ENCODE data around the gene THOC3. TPM values are rescaled to one million over a fixed set of nuclear protein-coding genes. Genes with fewer than 3 reads are reported as not detected.
"Not testable (repeated sequence)": the region's sequence is repeated elsewhere in the genome, so short reads cannot be mapped to it uniquely, and the experiment has no call there.

Gene THOC3
- total and polyA plus RNA-seq, 2 donors (not counting 3 experiments of a cell fraction or from before 2014, with no cell fraction given): 55.2 to 66.3 TPM

DNA sequence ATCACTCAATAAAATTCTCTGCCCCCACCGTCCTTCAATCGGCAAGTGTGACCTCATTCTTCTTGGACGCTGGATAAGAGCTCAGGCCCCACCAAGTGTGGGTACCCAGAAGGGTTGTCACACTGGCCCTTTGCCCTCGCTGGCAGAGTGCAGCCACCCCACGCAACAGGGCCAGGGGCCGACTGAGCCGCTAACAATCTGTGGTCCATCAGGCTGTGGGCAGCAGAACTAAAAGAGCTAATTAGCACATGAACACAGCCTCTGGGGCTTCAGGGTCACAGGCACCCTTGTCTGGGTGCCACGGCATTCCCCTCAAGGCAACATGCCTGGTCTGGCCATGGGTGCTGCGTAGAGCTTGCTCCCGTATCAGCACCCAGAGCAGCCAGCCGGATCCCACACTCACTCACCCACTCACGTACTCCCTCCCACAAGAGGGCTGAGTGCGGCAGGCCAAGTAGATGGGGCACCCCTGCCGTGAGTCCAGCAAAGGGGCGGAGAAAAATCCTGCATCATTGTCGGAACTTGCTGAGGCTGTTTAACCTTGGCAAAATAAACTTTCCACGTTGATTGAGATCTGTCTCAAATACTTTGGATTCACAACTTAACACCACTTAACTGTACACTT is 11.4 kb upstream of the THOC3 start:
- H3K9me3 ChIP-seq (replicated peaks; ENCODE audit: control insufficient read depth, insufficient read depth, low read length); H3K4me3 ChIP-seq (replicated peaks in 1 of 3; ENCODE audit: insufficient read depth in 1 of 3, low read depth in 1 of 3, low read length in 3 of 3); H2AFZ ChIP-seq (ENCODE audit: low read depth, low read length); H3K79me2 ChIP-seq (ENCODE audit: control insufficient read depth, insufficient read depth, low read length); H3K4me1 ChIP-seq (ENCODE audit: control insufficient read depth, extremely low read depth, insufficient read depth, low read length); H3K27me3 ChIP-seq (ENCODE audit: control insufficient read depth in 2 of 2, insufficient read depth in 2 of 2, low read length in 2 of 2); H4K20me1 ChIP-seq (replicated peaks; ENCODE audit: control insufficient read depth, extremely low read depth, insufficient read depth, low read length); H3K9me1 ChIP-seq (replicated peaks; ENCODE audit: control insufficient read depth, extremely low read depth, insufficient read depth, low read length); DNase-seq (ENCODE audit: low read depth, low spot score); intact Hi-C loops (cut with micrococcal nuclease); dilution Hi-C loops (cut with MboI; ENCODE audit: extremely low pct_ligation_motif_present, low sequenced_read_pairs); CTCF ChIA-PET; BruUV-seq (replicated peaks); H3K4me2 ChIP-seq (ENCODE audit: insufficient read depth, low read length); H3K9ac ChIP-seq (replicated peaks; ENCODE audit: extremely low read depth, insufficient read depth, low read length); H3K27ac ChIP-seq (ENCODE audit: insufficient read depth, low read depth, low read length); FAIRE-seq; POLR2A ChIA-PET; H3K36me3 ChIP-seq (ENCODE audit: control insufficient read depth in 2 of 2, extremely low read depth in 1 of 2, insufficient read depth in 2 of 2, low read length in 2 of 2): not testable (repeated sequence)

DNA sequence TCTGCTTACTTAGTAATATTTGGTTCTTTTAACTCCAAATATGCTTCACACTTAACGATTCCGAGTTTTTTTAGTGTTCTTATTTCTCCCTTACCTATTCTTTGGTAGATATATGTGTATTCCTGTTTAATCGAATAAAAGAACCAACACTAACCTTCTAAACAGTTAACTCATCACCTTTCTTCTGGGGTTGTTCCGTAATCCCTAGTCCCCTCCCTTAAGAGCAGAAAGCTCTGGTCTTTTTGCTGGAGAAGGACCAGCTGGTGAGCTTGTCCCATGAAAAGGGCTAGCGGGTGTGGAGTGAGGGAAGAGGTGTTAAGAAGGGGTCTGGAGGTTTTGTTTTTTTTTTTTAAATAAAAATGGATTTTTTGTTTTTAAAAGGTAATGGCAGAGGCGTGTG is 266 bp upstream of the THOC3 start:
- H2AFZ ChIP-seq (ENCODE audit: low read depth, low read length); H3K79me2 ChIP-seq (ENCODE audit: control insufficient read depth, insufficient read depth, low read length); BruUV-seq (replicated peaks); CTCF ChIA-PET; H3K9ac ChIP-seq (replicated peaks; ENCODE audit: extremely low read depth, insufficient read depth, low read length); FAIRE-seq; H3K27me3 ChIP-seq (ENCODE audit: control insufficient read depth in 2 of 2, insufficient read depth in 2 of 2, low read length in 2 of 2); H3K36me3 ChIP-seq (ENCODE audit: control insufficient read depth in 2 of 2, extremely low read depth in 1 of 2, insufficient read depth in 2 of 2, low read length in 2 of 2); H3K27ac ChIP-seq (ENCODE audit: insufficient read depth, low read depth, low read length); H3K9me1 ChIP-seq (replicated peaks; ENCODE audit: control insufficient read depth, extremely low read depth, insufficient read depth, low read length); H3K4me2 ChIP-seq (ENCODE audit: insufficient read depth, low read length); DNase-seq (ENCODE audit: low read depth, low spot score); H3K4me1 ChIP-seq (ENCODE audit: control insufficient read depth, extremely low read depth, insufficient read depth, low read length); intact Hi-C loops (cut with micrococcal nuclease); dilution Hi-C loops (cut with MboI; ENCODE audit: extremely low pct_ligation_motif_present, low sequenced_read_pairs); H3K9me3 ChIP-seq (replicated peaks; ENCODE audit: control insufficient read depth, insufficient read depth, low read length); H3K4me3 ChIP-seq (replicated peaks in 1 of 3; ENCODE audit: insufficient read depth in 1 of 3, low read depth in 1 of 3, low read length in 3 of 3); POLR2A ChIA-PET; H4K20me1 ChIP-seq (replicated peaks; ENCODE audit: control insufficient read depth, extremely low read depth, insufficient read depth, low read length): not testable (repeated sequence)

DNA sequence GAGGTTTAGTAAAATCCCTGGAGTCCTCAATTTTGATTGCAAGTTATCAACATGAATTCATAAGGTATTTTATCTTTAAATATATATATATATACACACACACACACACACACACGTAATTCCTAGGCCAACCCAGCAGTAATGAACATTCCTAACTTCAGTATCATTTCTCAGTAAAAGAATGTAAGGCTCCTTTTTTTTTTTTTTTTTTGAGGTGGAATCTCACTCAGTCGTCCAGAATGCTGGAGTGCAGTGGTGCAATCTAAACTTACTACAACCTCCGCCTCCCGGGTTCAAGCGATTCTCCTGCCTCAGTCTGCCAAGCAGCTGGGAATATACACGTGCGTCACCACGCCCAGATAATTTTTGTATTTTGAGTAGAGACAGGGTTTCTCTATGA is 5.8 kb downstream of the THOC3 start:
- H3K9me3 ChIP-seq (replicated peaks; ENCODE audit: control insufficient read depth, insufficient read depth, low read length); H2AFZ ChIP-seq (ENCODE audit: low read depth, low read length); H3K4me1 ChIP-seq (ENCODE audit: control insufficient read depth, extremely low read depth, insufficient read depth, low read length); intact Hi-C loops (cut with micrococcal nuclease); H4K20me1 ChIP-seq (replicated peaks; ENCODE audit: control insufficient read depth, extremely low read depth, insufficient read depth, low read length); H3K9me1 ChIP-seq (replicated peaks; ENCODE audit: control insufficient read depth, extremely low read depth, insufficient read depth, low read length); BruUV-seq (replicated peaks); H3K27ac ChIP-seq (ENCODE audit: insufficient read depth, low read depth, low read length); DNase-seq (ENCODE audit: low read depth, low spot score); H3K36me3 ChIP-seq (ENCODE audit: control insufficient read depth in 2 of 2, extremely low read depth in 1 of 2, insufficient read depth in 2 of 2, low read length in 2 of 2); CTCF ChIA-PET; H3K9ac ChIP-seq (replicated peaks; ENCODE audit: extremely low read depth, insufficient read depth, low read length); FAIRE-seq; H3K27me3 ChIP-seq (ENCODE audit: control insufficient read depth in 2 of 2, insufficient read depth in 2 of 2, low read length in 2 of 2); H3K79me2 ChIP-seq (ENCODE audit: control insufficient read depth, insufficient read depth, low read length); H3K4me2 ChIP-seq (ENCODE audit: insufficient read depth, low read length); dilution Hi-C loops (cut with MboI; ENCODE audit: extremely low pct_ligation_motif_present, low sequenced_read_pairs); H3K4me3 ChIP-seq (replicated peaks in 1 of 3; ENCODE audit: insufficient read depth in 1 of 3, low read depth in 1 of 3, low read length in 3 of 3); POLR2A ChIA-PET: not testable (repeated sequence)

DNA sequence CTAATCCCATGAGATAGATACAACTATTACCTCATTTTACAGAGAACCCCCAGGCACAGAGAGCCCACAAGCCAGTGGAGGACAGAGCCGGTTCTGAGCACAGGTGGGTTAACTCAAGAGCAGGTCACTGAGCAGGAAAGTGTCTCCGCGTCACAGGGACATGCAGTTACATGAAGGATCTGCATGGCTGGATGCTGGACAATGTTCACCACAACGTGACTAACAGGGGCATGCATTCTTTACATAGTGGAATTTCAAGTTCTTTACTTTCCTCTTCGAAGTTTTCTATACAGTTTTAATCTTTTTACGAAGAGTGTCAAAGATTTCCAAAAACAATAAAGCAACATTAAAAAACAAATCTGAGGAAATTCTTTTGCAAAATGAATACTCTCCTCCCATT is 7.9 kb downstream of the THOC3 start:
- H3K36me3 ChIP-seq (ENCODE audit: control insufficient read depth in 2 of 2, extremely low read depth in 1 of 2, insufficient read depth in 2 of 2, low read length in 2 of 2); H3K9me3 ChIP-seq (replicated peaks; ENCODE audit: control insufficient read depth, insufficient read depth, low read length); H3K4me1 ChIP-seq (ENCODE audit: control insufficient read depth, extremely low read depth, insufficient read depth, low read length); H4K20me1 ChIP-seq (replicated peaks; ENCODE audit: control insufficient read depth, extremely low read depth, insufficient read depth, low read length); dilution Hi-C loops (cut with MboI; ENCODE audit: extremely low pct_ligation_motif_present, low sequenced_read_pairs); DNase-seq (ENCODE audit: low read depth, low spot score); H3K27me3 ChIP-seq (ENCODE audit: control insufficient read depth in 2 of 2, insufficient read depth in 2 of 2, low read length in 2 of 2); intact Hi-C loops (cut with micrococcal nuclease); H3K79me2 ChIP-seq (ENCODE audit: control insufficient read depth, insufficient read depth, low read length); H3K9ac ChIP-seq (replicated peaks; ENCODE audit: extremely low read depth, insufficient read depth, low read length); H3K27ac ChIP-seq (ENCODE audit: insufficient read depth, low read depth, low read length); H2AFZ ChIP-seq (ENCODE audit: low read depth, low read length); POLR2A ChIA-PET; H3K9me1 ChIP-seq (replicated peaks; ENCODE audit: control insufficient read depth, extremely low read depth, insufficient read depth, low read length); H3K4me3 ChIP-seq (replicated peaks in 1 of 3; ENCODE audit: insufficient read depth in 1 of 3, low read depth in 1 of 3, low read length in 3 of 3); BruUV-seq (replicated peaks); CTCF ChIA-PET; H3K4me2 ChIP-seq (ENCODE audit: insufficient read depth, low read length): not testable (repeated sequence)
- FAIRE-seq: peak; percentile 70
